ENCODE data around the gene LINC00237.

The LINC00237 gene

DNA sequence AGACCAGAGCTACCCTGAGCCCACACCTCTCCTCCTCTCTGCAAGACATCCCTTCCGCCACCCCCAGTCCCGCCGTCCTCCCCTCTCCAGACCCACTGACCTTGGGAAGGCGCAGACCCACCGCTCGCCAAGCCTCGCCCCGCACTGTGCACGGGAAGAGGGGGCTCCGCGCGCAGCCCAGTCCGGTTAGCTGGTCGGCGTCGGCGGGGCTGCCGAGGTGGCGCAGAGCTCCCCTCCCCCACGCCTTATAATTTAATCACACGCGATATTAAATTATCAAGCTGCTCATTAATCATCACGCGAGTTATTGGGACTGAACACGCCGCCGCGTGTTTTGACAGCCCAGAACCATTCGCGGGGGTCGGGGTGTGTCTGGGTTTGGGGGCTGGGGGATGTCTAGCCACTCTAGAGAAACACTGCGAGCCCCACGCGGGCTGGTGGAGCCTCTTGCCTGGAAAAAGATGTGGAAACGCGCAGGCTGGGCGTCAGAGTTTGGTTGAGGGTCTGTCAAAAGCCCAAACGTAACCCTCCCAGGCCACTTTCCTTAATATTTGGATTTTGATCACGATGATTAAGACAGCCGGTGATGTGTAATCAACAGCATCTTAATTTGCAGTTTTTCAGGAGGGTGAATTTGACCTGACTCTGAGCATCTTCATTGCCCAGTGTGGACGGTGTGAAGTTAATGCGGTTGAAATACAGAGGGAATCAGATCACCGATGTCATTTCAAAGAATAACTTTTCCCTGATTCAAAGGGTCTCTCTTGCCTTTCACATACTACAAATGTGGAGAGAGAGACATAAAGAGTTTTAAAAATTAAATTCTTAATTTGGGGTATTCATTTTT lies at the start of gene LINC00237:
Gene LINC00237 (minus strand): TSS at position 188 of the 847 bp plus-strand sequence.
- DNase-seq: no peak

DNA sequence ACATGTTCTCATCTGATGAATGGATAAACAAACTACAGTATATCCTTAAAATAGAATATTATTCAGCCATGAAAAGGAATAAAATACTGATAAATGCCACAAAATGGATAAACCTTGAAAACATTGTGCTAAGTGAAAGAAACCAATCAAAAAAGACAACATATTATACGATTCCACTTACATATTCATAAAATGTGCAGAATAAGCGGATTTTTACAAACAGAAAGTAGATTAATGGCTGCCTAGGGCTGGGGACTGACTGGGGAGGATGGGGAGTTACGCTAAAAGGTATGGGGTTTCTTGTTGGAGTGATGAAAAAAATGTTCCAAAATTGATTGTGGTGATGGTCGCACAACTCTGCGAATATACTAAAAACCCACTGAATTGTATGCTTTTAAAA lies 49.1 kb upstream of the LINC00237 start:
- DNase-seq: no peak

DNA sequence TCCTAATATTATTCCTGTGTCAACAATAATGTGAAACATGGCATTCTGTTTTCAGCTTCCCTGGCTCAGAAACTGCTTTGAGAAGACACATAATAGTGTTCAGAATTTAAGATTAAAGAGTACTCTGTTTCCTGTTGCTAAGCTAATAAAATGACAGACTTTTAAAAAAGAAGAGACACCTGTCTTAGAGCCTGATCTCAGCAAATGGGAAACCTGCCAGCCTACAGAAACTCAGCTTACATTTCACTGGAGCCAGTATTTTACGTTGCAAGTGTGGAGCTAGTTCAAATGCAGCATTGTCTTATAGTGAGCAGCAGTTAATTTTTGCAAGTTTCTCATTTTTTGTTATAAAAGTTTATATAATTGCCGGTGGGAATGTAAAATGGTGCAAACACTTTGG lies 48.5 kb upstream of the LINC00237 start:
- DNase-seq: no peak

DNA sequence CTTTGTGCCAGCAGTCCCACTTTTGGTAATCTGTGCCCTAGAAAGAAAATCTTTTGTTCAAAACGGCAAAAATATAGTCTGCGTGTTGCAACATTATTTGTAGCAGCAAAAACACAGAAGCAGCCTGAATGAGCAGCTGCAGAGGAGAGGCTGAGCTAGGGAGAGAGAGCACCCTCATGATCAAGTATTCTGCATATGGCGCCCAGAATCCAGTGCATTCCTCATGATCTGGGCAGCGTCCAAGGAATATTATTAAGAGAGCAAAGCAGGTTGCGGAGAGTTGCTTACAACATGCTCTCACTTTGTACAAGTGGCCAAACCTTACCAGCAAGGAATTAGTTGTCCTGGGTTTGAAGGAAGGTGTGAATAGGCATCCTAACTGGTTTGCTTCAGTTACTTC lies 45.6 kb upstream of the LINC00237 start:
- no peak for DNase-seq

DNA sequence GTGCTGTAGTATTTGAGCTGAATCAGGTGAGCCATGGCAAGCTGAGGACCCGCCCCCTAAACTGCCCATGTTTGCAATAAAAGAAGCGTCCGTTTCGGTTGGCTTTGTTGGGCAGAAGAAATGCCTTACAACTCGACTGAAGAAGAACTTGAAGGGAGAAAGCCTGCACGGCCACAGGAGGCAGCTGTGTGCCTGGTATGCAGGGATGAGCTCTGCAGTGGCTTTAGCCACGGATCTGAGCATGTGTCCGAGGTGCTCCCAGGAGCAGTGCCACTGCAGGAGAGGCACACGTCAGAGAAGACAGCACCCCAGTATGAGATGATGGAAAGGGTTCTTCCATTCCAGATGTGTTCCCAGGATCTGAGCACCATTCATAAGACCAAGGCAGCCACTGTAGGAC lies 43.2 kb upstream of the LINC00237 start:
- DNase-seq: no peak

DNA sequence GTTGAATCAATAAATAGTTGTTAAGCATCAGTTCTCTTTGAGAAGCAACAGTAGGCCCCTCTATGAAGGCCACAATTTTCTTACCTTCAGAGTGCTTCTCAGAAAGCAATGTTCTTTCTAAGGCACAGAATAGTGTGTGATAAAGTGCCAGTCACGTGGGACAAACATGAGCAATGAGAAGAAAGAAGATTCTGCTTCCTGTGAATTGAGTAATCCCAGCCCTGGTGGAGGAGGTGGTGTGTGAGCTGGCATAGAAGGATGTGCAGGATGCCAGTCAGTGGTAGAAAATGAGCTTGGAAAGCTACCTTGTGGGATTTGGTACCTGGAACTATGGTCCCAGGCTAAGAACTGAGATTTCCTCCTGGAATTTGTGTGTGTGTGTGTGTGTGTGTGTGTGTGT lies 41.4 kb upstream of the LINC00237 start:
- DNase-seq: no peak

DNA sequence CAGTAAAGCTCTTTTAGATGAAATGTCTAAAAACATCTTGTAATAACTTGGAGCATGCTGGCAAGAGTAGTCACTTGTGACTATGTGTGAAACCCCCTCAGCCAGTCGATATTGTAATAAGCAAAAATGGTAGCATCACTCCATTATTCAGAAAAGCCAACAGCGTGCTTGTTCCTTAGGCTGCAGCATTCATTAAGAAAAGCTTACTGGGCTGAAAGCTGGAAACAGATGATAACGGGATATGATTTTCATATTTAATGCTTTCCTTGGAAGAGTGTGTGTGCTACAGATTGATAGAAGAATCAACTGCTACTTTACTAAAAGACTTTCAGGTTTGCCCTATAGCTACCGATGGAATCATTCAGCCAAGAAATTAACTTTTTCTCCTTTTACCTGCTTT lies 40.1 kb upstream of the LINC00237 start:
- DNase-seq: no peak

DNA sequence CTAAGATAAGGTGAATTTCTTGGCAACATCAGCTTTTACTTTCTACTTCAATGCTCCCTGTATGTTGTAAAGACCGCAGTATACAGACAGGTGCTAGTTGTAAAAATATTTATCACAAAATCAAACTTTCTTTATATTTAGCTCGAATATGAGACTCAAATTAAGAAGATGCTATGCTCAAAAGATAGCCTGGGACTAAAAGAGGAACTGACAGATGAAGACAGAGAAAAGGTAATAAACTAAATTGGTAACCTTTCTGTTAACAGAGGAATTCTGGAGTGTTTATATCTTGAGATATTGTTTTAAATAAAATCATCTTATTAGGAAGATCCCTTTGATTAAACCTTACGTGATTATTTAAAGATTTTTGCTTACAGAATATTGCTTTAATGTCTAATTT lies 39.3 kb upstream of the LINC00237 start:
- no peak for DNase-seq

DNA sequence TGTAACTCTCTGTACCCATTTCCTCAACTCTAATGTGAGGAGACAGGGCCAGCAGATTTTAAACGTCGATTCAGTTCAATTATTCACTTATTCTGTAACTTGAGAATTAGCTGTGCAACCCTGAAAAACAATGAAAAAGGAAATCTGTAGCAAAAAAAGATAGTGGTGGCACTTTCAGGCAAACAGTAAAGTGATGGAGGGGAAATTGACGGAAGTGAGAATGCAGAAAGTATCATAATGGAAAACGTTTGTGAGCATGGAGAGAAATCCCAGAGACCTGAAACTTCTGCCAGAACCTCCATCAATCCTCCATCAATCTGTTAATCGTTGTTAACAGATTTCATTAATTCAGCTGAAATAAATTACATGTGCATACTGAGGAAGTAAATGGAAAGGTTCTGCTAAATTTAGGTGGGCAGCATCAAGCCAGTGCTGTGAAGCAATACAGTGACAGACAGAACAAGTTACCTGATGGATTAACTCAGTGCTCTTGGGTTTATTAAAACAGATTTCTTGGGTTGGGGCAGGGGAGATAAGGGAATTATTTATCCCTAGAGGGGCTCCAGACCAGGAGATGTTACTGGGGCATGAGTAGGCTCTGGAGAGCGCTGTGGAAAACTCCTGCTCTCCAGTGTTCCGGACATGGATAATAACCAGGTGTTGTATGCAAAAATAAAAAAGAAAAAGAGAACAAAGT lies 37.2 kb upstream of the LINC00237 start:
- no peak for DNase-seq

DNA sequence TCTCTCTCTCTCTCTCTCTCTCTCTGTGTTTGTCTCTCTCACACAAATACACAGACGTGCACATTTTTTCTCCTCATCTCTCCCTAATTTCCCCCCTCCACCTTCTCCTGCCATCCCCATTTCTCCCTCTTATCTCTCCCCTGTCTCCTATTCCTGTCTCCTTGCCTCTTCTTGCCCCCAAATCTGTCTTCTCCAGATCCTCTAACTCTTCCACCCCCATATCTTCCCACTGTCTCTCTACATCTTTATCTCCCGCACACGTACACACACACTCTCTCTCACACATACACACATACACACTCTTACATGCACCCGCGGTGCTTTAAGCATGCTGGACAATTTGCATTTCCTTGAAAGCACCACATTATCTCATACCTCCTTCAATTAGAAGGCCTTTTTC lies 35.7 kb upstream of the LINC00237 start:
- DNase-seq: no peak

DNA sequence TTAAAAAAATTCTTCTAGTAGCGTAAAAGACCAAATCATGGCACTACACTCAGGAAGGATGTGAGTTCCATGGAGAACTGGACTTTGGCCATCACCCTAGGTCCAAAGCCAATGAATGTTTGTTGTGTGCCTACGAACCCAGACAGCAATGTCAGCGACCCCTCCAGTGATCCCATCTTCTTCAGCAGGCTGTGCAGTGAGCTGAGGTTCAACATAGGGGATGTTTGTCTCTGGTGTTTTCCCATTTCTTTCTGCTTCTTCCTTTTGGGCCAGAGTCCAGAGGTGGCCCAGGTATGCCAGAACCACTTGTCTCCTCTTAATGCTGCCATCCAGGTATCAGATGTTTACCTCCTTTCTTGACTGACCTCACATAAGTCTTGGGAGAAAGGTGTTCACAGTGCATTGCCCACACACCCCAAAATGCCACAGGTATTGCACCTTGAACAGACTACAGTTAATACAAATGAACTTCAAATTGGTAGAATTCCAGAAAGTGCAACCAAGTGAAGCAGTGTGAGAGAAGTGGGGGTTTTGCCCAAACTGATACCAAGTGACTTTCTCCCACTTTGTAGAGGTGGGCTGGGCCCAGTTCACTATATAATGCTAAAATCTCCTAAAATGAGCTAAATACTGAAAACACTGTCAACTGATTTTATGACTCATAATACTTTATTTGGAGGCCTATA lies 33.9 kb upstream of the LINC00237 start:
- no peak for DNase-seq

DNA sequence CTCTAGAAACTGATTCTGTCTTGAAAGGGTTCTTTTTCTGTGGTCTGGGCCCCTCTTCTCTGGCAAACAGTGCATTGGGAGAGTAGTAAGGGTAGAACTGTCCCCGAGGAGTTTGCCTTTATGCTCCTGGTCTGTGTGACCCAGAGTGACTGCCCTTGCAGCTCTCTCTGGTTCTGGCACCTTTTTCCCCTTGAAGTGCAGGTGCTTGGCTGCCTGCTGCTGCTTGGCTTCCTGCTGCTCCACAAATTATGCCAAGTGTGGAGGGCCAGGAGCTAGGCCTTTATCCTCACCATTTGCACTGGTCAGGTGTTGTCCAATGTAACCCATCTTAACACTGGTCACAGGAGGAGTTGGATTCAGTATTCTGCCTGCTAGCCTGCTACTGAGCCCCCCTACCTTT lies 30.9 kb upstream of the LINC00237 start:
- DNase-seq: no peak

DNA sequence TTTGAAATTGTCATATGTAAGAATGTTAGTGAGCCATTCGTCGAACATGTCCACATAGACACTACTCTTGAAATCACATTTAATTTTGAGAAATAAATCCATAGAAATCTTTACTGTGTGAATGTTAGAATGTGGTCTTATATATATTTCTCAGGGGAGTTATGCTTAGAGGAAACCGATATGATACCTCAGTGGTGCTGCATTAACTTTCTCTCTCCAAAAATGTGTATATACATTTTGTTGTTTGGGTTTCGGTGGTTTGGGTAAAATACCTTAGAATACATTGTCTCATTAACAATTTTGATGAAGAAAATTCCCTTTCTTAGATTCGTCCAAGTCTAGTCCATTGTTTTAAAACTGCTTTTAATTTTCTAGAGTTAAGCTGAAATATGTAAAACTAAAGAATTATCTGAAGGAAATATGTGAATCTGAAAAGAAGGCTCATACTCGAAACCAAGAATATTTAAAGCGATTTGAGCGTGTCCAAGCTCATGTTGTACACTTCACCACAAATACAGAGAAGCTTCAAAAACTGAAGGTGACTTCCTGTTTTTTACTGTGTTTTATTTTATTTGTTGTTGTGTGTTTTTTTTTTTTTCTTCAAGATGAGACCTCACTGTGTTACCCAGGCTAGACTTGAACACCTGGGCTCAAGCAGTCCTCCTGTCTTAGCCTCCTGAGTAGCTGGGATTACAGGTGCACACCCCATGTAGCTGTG lies 30.0 kb upstream of the LINC00237 start:
- no peak for DNase-seq

DNA sequence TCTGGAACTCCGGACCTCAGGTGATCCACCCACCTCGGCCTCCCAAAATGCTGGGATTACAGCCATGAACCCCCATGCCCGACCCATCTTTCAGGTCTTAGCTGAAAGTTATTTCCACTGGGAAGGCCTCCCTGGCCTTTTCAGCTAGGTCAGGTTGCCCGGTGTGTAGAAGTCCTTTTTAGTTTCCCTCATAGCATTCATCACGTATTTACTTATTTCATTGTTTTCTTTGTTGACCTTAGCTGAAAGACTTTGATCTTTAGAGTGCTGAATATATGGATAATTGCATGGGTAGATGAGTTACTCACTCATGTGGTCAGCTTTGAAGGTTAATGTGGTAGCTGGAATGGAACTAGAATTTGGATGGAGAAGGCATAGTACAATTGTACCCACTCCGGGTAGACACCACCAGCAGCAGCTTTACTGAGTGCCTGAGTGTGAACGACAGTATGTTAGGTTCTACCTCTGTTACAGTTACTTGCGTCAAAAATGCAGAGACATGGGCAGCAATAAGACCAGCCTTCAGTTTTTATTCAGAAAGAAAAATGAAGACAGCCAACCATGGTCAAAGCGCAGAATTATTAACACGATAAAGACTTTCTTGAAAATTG lies 28.8 kb upstream of the LINC00237 start:
- DNase-seq: no peak

DNA sequence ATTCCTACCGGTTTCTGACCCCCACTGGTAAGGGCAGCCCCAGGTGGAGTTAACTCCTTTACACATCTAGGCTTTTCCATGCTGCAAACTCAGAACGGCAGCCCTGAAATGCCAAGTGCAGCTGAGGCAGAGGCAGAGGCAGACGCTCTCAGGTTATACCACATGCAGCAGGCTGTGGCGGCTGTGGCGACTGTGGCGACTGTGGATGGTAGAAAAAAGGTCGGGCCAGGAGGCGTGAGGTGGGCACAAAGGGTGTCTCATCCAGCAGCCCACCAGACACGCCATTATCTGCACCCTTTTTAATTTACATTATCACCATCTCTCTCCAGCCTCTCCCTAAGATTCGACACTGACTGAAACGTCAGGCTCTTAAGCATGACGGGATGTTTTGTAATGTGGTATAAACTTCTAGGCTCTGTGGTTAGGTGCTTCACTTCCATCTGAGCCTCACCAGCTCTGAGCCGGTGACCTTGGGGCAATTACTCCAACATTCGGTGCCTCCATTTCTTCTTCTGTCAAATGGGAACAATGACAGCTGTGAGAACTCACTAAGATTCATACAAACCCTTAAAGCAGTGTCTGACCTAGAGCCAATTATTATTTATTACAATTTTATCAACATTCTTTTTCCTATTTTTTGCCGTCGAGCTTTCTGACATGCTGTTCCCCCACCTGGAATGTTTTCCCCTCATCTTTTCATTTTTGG lies 27.9 kb upstream of the LINC00237 start:
- no peak for DNase-seq

DNA sequence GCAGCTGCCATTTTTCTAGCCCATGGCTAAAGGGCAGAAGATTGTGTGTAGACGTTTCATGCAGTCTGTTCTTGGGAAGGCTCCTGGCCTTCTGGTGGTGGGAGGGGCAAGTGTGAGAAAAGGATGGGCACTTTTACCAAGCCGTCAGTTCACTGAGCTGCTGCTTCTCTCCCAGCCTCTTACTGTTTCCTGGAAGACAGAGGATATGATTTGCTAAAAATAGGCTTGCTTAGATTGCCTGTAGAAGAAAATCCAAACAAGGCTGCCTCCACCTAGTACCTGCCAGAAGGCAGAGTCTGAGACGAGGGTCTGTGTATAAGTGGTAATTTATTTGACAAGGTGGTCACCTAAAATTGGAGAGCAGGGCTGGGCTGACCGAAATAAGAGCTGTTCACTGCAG lies 27.2 kb upstream of the LINC00237 start:
- no peak for DNase-seq

DNA sequence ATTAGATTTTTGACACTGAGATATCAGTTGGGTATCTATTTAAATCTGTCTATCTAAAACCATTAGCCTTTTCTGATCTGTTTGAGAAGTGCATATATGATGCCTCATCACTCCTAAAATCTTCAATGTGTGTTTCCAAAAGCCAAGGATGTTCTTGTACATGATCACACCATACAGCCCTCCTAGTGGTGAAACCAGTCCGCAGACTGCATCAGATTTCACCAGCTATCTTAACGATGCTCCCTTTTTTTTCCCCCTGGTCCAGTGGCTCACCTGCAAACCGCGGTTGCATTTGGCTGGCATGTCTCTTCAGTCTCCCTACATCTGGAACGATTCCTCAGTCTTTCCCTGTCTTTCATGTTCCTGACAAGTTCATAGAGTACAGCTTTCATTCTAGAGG lies 23.7 kb upstream of the LINC00237 start:
- no peak for DNase-seq

DNA sequence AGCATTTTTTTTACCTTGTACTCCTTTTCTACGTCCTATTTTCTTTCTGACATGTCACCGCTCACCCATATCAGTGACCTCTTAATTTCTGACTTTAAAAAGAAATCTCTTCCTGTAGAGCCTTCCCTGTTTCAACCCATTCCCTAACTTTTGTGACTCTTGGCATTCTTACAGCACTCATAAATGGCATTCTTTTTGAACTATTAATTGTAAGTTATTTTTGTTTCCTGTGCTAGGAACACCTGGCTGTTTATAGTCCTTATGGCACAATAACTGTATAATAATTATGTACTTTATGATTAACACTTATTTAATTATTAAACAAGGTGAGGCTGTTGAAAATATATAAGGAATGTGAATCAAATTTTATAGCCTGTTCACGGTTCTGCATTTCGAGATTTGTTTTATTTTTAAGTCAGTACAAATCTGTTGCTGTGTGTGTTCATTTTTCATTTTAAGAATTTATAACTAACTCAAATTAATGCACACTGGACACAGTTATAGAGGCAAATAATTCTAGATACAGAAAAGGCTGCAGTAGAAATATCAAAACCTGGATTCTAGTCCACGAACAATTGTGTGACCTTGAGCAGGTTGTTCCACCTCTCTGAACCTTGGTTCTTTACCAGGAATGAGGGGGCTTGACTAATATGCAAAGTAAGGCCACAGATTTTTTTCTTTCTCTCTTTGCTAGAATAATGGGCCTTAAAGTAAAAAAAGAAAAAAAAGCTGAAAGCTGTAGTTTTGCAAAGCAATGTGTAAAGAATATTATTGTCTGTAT lies 21.2 kb upstream of the LINC00237 start:
- no peak for DNase-seq

DNA sequence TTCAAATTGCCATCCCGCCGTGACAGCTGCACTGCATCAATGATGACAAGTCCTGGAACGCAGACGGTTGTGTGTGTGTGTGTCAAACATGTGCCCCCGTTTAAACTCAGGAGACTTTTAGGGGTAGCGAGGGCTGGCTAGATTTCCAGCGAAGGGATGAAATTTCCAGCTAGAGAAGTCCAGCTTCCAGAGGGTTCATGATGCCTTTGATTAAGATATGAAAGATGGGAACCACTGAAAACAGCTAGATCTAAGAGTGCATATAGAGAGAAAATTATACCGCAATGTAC lies 20.4 kb upstream of the LINC00237 start:
- DNase-seq: no peak

DNA sequence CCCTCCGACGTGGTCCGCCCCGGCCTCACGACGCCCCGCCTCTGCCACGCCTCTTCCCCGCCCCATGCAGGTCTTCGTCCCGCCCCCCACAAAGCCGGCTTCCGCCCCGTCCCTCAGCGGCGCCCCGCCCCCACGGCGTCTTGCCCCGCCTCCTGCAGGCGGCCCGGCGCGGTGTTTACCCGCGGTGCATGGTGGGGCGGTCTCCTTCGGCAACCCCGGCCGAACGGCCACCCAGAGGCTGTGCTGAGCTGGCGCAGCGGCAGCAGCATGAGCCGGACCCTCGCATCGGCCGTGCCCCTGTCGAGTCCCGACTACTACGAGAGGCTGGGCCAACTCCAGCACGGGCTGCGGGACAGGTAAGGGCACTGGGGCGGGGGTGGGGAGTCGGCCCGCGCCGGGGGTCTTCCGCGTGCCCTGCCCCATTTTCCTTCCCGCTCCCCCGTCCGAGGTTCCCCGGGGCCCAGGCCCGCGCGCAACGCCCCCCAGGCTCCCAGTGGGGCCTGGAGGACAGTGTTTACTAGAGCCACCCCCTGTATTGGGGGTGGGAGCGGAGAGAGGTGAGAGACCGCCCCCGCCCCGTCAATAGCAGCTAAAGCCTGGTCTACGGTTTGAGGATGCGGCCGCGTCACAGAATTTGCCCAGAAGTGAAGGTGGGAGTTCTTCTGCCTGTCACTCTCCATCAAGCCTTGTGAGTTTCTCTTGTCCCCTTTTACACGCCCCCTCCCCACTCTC lies 19.9 kb upstream of the LINC00237 start, which contains the start of gene KIZ:
Gene KIZ (plus strand): TSS at position 234 of the 732 bp plus-strand sequence. CDS start 34 bp downstream, at position 268.
- DNase-seq: peak; percentile 73
